CD4-positive, alpha-beta memory T cell (primary cell): ENCODE data around the gene CREM. TPM values are rescaled to one million over a fixed set of nuclear protein-coding genes. Genes with fewer than 3 reads are reported as not detected.
A peak's percentile ranks its signal among the peaks of the same experiment; 100 is the strongest.

ENCODE experiments used
- CTCF ChIA-PET: fragments of 350-600 bp; sonication (Branson Sonifier 250); formaldehyde crosslinking; loops from one replicate; lab custom pipeline; 2021; ENCODE audit warnings: inconsistent platforms; ENCODE audit not compliant: partially characterized antibody; lab: Charles Lee
- POLR2A ChIA-PET: fragments of 350-600 bp; sonication (Branson Sonifier 250); formaldehyde crosslinking; loops from one replicate; lab custom pipeline; 2021; ENCODE audit not compliant: partially characterized antibody; lab: Charles Lee
- DNase-seq, 5 donors: peaks; one replicate each; pipeline versions ENCODE4 v3.0.0 to v3.0.0-alpha.2; 2020 to 2022; ENCODE audit warnings: mixed read lengths in 1 of 5
- H3K27ac ChIP-seq: one replicate; pipeline ENCODE4 v1.7.0; 2013; ENCODE audit warnings: low read depth, low read length
- H3K27me3 ChIP-seq: 2 replicates; pipeline ENCODE4 v1.7.0; 2013; ENCODE audit warnings: mild to moderate bottlenecking, low read length, moderate library complexity; ENCODE audit not compliant: insufficient read depth
- H3K36me3 ChIP-seq: 2 replicates; pipeline ENCODE4 v1.7.0; 2013; ENCODE audit warnings: mild to moderate bottlenecking, low read length, moderate library complexity; ENCODE audit not compliant: insufficient read depth
- H3K4me1 ChIP-seq: 2 replicates; pipeline ENCODE4 v1.7.0; 2013; ENCODE audit warnings: mild to moderate bottlenecking, low read length, moderate library complexity; ENCODE audit not compliant: insufficient read depth
- H3K4me3 ChIP-seq, 2 donors: one replicate each; pipeline ENCODE4 v1.7.0; 2013; ENCODE audit warnings: low read length in 2 of 2, mild to moderate bottlenecking in 1 of 2
- H3K9me3 ChIP-seq, 2 donors: one replicate each; pipeline ENCODE4 v1.7.0; 2013; ENCODE audit warnings: low read length in 2 of 2, control low read depth in 1 of 2; ENCODE audit not compliant: control insufficient read depth in 1 of 2
- H3K27ac Mint-ChIP-seq, 7 donors: one replicate each; pipeline ENCODE4 v1.8.0; 2020 to 2021; ENCODE audit warnings: mixed read lengths in 7 of 7, mild to moderate bottlenecking in 6 of 7, inconsistent platforms in 3 of 7, moderate library complexity in 3 of 7
- H3K27me3 Mint-ChIP-seq, 2 donors: one replicate each; pipeline ENCODE4 v1.8.0; 2020 to 2021; ENCODE audit warnings: mixed read lengths in 2 of 2
- H3K36me3 Mint-ChIP-seq, 2 donors: one replicate each; pipeline ENCODE4 v1.8.0; 2020 to 2021; ENCODE audit warnings: mixed read lengths in 2 of 2, inconsistent platforms in 1 of 2, mild to moderate bottlenecking in 1 of 2
- H3K4me1 Mint-ChIP-seq, 4 donors: one replicate each; pipeline ENCODE4 v1.8.0; 2020 to 2021; ENCODE audit warnings: mixed read lengths in 4 of 4, mild to moderate bottlenecking in 1 of 4
- H3K4me3 Mint-ChIP-seq, 8 donors: one replicate each; pipeline ENCODE4 v1.8.0; 2020 to 2021; ENCODE audit warnings: mixed read lengths in 8 of 8, mild to moderate bottlenecking in 7 of 8, moderate library complexity in 6 of 8, inconsistent platforms in 3 of 8
- H3K9me3 Mint-ChIP-seq, 8 donors: one replicate each; pipeline ENCODE4 v1.8.0; 2020 to 2021; ENCODE audit warnings: mixed read lengths in 8 of 8, mild to moderate bottlenecking in 5 of 8, inconsistent platforms in 3 of 8, moderate library complexity in 1 of 8
- intact Hi-C: fragments of 100-400 bp; cut with micrococcal nuclease; formaldehyde crosslinking; loops from one replicate; pipeline ENCODE4 v1.15.1; 2023
- polyA plus RNA-seq, 2 donors: library from polyadenylated mRNA; unstranded; fragments of 300-500 nt; fragmentation: Illumina TruSeq; gene quantifications; one replicate each; pipeline ENCODE4 v1.2.3, GENCODE V29; 2021
- total RNA-seq, 2 experiments: library from RNA; stranded (reverse); gene quantifications; one replicate each; pipeline ENCODE4 v1.2.3, GENCODE V29; 2021

CREM gene
- total and polyA plus RNA-seq, 4 experiments from 2014 or later = 17.8 to 66.4 (median 26.5) TPM

- peak; percentile 91 to 97 (median 93) for DNase-seq
- ChIA-PET CTCF (interaction anchor here (1.5 to 2.4 kb wide), 4 partner anchors 28 to 127 kb away, joined by 3 to 8 read pairs (median 7); no protein-coding TSS in a partner anchor), POLR2A (interaction anchor here (0.6 to 4.1 kb wide), 12 partner anchors 9 to 246 kb away, joined by 3 to 45 read pairs (median 5); partner anchors contain the start of genes CCNY and CREM)
- H3K4me1 Mint-ChIP-seq = peaks cover 37 to 57% (median 45%) of the 10 kb centered on the region in 4 donors
- peaks cover 0 to 4% (median 0%) of the 10 kb centered on the region in 8 donors for H3K9me3 Mint-ChIP-seq
- H3K4me3 Mint-ChIP-seq = peak within 1 kb of the TSS; percentile 96 to 100 (median 98)
- peaks cover 7 to 26% of the 10 kb centered on the region in 2 donors for H3K36me3 Mint-ChIP-seq
- intact Hi-C loops = loop anchor here (1.0 to 5.0 kb wide), 3 partner anchors 36 to 247 kb away; partner anchors contain the start of genes CCNY and CREM
- Histone ChIP-seq H3K27ac (peak within 1 kb of the TSS; percentile 89), H3K27me3 (no peaks in the 10 kb centered on the region), H3K9me3 (no peaks in the 10 kb centered on the region), H3K4me3 (peak within 1 kb of the TSS; percentile 80 to 90), H3K36me3 (no peaks in the 10 kb centered on the region), H3K4me1 (peaks cover 48% of the 10 kb centered on the region)
- H3K27me3 Mint-ChIP-seq = peaks cover under 1 to 1% of the 10 kb centered on the region in 2 donors
- H3K27ac Mint-ChIP-seq = peak within 1 kb of the TSS; percentile 97 to 100 (median 99)
Measured at GRCh38 chr10:35090162-35090954, 36.3 kb upstream of the CREM start, which contains the start of gene CUL2. Gene CUL2 (minus strand): TSS chr10:35090341. CDS start chr10:35071317, 19,024 bp downstream.

GRCh38 chr10:35091994-35092790 is 34.5 kb upstream of the CREM start:
- no peak for DNase-seq
- Histone ChIP-seq H3K9me3 (no peaks in the 10 kb centered on the region), H3K4me3 (no peak overlapping the region), H3K4me1 (peaks cover 31% of the 10 kb centered on the region), H3K27ac (no peak overlapping the region), H3K27me3 (no peaks in the 10 kb centered on the region), H3K36me3 (no peaks in the 10 kb centered on the region)
- Mint-ChIP-seq H3K27me3 (peaks cover 5 to 10% of the 10 kb centered on the region in 2 donors), H3K9me3 (peaks cover 0 to 4% (median 0%) of the 10 kb centered on the region in 8 donors), H3K36me3 (peaks cover 7 to 21% of the 10 kb centered on the region in 2 donors), H3K27ac (peak overlapping the region in 1 of 7 donors; percentile 97), H3K4me3 (peak overlapping the region in 1 of 8 donors; percentile 39), H3K4me1 (peaks cover 24 to 40% (median 30%) of the 10 kb centered on the region in 4 donors)
- CTCF ChIA-PET = interaction anchor here (1.6 to 2.2 kb wide), 2 partner anchors 26 to 104 kb away, joined by 3 to 6 read pairs; no protein-coding TSS in a partner anchor
- intact Hi-C loops = loop anchor here (5.0 kb wide), 1 partner anchor 245 kb away; the partner anchor contains the start of gene CCNY
- POLR2A ChIA-PET = interaction anchor here (4.1 kb wide), 1 partner anchor 35 kb away, joined by 45 read pairs; the partner anchor contains the start of gene CREM

- Histone ChIP-seq H3K9me3 (no peaks in the 10 kb centered on the region), H3K4me3 (no peak overlapping the region), H3K27me3 (no peaks in the 10 kb centered on the region), H3K27ac (no peak overlapping the region), H3K36me3 (no peaks in the 10 kb centered on the region), H3K4me1 (peaks cover 24% of the 10 kb centered on the region)
- POLR2A ChIA-PET = no interaction called here
- H3K4me1 Mint-ChIP-seq = peaks cover 18 to 33% (median 24%) of the 10 kb centered on the region in 4 donors
- H3K9me3 Mint-ChIP-seq = peaks cover 0 to 4% (median 0%) of the 10 kb centered on the region in 8 donors
- no peak overlapping the region for H3K4me3 Mint-ChIP-seq
- CTCF ChIA-PET = interaction anchor here (0.7 kb wide), 1 partner anchor 66 kb away, joined by 3 read pairs; no protein-coding TSS in a partner anchor
- H3K27me3 Mint-ChIP-seq = peaks cover 5 to 10% of the 10 kb centered on the region in 2 donors
- intact Hi-C loops = loop anchor here (5.0 kb wide), 1 partner anchor 244 kb away; the partner anchor contains the start of gene CCNY
- no peak for DNase-seq
- peaks cover under 1 to 14% of the 10 kb centered on the region in 2 donors for H3K36me3 Mint-ChIP-seq
- peak overlapping the region in 1 of 7 donors; percentile 97 for H3K27ac Mint-ChIP-seq
Measured at GRCh38 chr10:35092851-35093250, 33.8 kb upstream of the CREM start.

GRCh38 chr10:35096312-35096711 is 30.3 kb upstream of the CREM start:
- POLR2A ChIA-PET = no interaction called here
- H3K27ac Mint-ChIP-seq = no peak overlapping the region

GRCh38 chr10:35097510-35097909 is 29.1 kb upstream of the CREM start:
- Histone ChIP-seq H3K4me1 (no peaks in the 10 kb centered on the region), H3K27me3 (no peaks in the 10 kb centered on the region), H3K4me3 (no peak overlapping the region), H3K9me3 (no peaks in the 10 kb centered on the region), H3K27ac (no peak overlapping the region), H3K36me3 (no peaks in the 10 kb centered on the region)
- CTCF ChIA-PET = interaction anchor here (1.2 kb wide), 1 partner anchor 23 kb away, joined by 3 read pairs; no protein-coding TSS in a partner anchor
- Mint-ChIP-seq H3K4me3 (no peak overlapping the region), H3K27me3 (peaks cover 4 to 12% of the 10 kb centered on the region in 2 donors), H3K36me3 (no peaks in the 10 kb centered on the region), H3K27ac (no peak overlapping the region), H3K9me3 (peaks cover 0 to 4% (median 0%) of the 10 kb centered on the region in 8 donors), H3K4me1 (no peaks in the 10 kb centered on the region)
- no peak for DNase-seq
- POLR2A ChIA-PET = no interaction called here
- intact Hi-C loops = no loop called here

More at GRCh38 chr10:35096312-35096711, 30.3 kb upstream of the CREM start:
- H3K9me3 ChIP-seq = no peaks in the 10 kb centered on the region
- no peaks in the 10 kb centered on the region for H3K27me3 ChIP-seq
- H3K36me3 ChIP-seq = no peaks in the 10 kb centered on the region
- no peak overlapping the region for H3K4me3 Mint-ChIP-seq
- no peaks in the 10 kb centered on the region for H3K4me1 ChIP-seq
- no peak overlapping the region for H3K27ac ChIP-seq
- H3K27me3 Mint-ChIP-seq = peaks cover 4 to 12% of the 10 kb centered on the region in 2 donors
- peaks cover under 1 to 2% (median 1%) of the 10 kb centered on the region in 4 donors for H3K4me1 Mint-ChIP-seq
- H3K9me3 Mint-ChIP-seq = peaks cover 0 to 4% (median 0%) of the 10 kb centered on the region in 8 donors
- DNase-seq = no peak
- intact Hi-C loops = no loop called here
- no peak overlapping the region for H3K4me3 ChIP-seq
- H3K36me3 Mint-ChIP-seq = no peaks in the 10 kb centered on the region
- CTCF ChIA-PET = interaction anchor here (1.0 to 1.4 kb wide), 2 partner anchors 25 to 123 kb away, joined by 4 to 5 read pairs; no protein-coding TSS in a partner anchor

- no peak for DNase-seq
- ChIA-PET CTCF (no interaction called here), POLR2A (interaction anchor here (0.7 kb wide), 1 partner anchor 23 kb away, joined by 3 read pairs; the partner anchor contains the start of gene CREM)
- Mint-ChIP-seq H3K4me3 (no peak overlapping the region), H3K27ac (no peak overlapping the region), H3K4me1 (no peaks in the 10 kb centered on the region), H3K9me3 (no peaks in the 10 kb centered on the region), H3K27me3 (peaks cover 0 to 2% of the 10 kb centered on the region in 2 donors), H3K36me3 (no peaks in the 10 kb centered on the region)
- no peaks in the 10 kb centered on the region for H3K36me3 ChIP-seq
- no peaks in the 10 kb centered on the region for H3K27me3 ChIP-seq
- no peak overlapping the region for H3K4me3 ChIP-seq
- H3K4me1 ChIP-seq = no peaks in the 10 kb centered on the region
- no peaks in the 10 kb centered on the region for H3K9me3 ChIP-seq
- intact Hi-C loops = no loop called here
- no peak overlapping the region for H3K27ac ChIP-seq
Measured at GRCh38 chr10:35103882-35104281, 22.8 kb upstream of the CREM start.
